Measurements from ENCODE around the gene MAPKAP1.

DNA sequence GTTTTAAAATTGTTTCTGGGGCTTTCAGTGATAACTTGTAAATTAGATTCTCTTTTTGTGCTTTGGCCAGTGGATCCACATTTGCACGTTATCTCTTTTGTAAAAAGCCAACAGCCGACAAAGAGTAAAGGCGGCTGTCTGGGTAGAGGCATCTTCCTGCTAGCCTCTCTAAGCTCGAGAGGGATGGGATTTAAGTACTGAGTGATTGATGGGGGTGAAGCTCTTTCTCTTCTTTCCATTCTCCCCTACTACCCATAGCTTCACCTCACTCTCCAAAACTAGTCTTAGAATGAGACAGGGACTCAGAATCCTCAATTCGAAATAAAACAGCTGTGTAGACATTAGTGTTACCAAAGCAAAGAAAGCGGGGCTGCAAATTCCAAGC is 43.6 kb upstream of the MAPKAP1 start:
- TF ChIP-seq POLR2A (IDR thresholded peaks at IDR 0.05), result no peak
- TF ChIP-seq, protein P1, sequence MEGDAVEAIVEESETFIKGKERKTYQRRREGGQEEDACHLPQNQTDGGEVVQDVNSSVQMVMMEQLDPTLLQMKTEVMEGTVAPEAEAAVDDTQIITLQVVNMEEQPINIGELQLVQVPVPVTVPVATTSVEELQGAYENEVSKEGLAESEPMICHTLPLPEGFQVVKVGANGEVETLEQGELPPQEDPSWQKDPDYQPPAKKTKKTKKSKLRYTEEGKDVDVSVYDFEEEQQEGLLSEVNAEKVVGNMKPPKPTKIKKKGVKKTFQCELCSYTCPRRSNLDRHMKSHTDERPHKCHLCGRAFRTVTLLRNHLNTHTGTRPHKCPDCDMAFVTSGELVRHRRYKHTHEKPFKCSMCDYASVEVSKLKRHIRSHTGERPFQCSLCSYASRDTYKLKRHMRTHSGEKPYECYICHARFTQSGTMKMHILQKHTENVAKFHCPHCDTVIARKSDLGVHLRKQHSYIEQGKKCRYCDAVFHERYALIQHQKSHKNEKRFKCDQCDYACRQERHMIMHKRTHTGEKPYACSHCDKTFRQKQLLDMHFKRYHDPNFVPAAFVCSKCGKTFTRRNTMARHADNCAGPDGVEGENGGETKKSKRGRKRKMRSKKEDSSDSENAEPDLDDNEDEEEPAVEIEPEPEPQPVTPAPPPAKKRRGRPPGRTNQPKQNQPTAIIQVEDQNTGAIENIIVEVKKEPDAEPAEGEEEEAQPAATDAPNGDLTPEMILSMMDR (IDR thresholded peaks at IDR 0.05), result no peak
